Measurements from ENCODE around the gene EPM2A. TPM values are rescaled to one million over a fixed set of nuclear protein-coding genes. Genes with fewer than 3 reads are reported as not detected.

Gene EPM2A
- total RNA-seq, 1 experiment from 2014 or later = 3.7 TPM

Other genes starting within 250 kb of the EPM2A start
- 8.3 and 9.0 TPM in 2 replicates for gene FBXO30, start 79.3 kb upstream of the EPM2A start, total RNA-seq (2014; rRNA removed; shearing (Covaris generic))
- gene SHPRH, start 228.8 kb upstream of the EPM2A start, total RNA-seq (2014; rRNA removed; shearing (Covaris generic)) = 15.7 and 18.5 TPM in 2 replicates

All from H7 (cell line).